ENCODE measurements around the gene RARRES2.

RARRES2 gene

DNA sequence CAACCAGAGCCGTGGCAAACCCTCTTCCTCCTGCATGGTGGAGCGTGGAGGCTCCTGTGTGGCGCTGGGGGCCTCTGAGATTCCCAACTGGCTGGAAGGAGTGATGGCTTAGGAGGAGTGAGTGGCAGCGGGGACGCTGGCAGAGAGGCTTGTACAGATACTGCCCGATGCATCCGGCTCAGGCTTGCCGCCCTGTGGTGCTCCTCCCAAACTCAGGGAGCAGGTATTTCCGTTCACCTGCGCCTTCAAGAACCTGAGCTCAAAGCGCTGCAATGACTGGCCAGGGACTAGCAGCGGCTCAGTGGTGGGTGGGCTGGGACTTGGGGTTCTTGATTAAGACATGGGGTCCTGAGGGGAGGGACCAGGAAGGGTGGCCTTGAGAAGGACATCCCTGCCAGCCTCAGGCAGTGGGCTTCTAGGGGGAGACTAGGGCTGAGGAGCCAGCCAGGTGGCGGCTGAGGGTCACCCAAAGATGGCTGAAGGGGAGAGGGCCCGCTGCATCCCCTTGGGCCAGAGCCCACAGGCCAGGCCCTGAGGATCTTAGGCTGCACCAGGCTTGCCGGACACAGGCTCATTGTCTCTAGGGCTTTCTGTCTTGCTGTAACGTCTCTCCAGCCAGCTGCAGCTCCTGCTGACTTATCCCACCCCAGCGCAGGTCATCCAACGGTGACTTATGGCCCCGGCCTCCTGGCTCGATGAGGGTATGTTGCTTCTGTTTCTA lies 40.9 kb upstream of the RARRES2 start:
- Histone ChIP-seq H3F3A (ENCODE audit: control insufficient read depth, insufficient read depth) (peaks cover 25% of the 10 kb centered on the region), H3K36me3 (ENCODE audit: control insufficient read depth, low read length) (peaks cover 15% of the 10 kb centered on the region), H3K9me2 (replicated peaks; ENCODE audit: control insufficient read depth, low read length) (no peaks in the 10 kb centered on the region), H3K27ac (ENCODE audit: low read depth, low read length) (peak overlapping the region; percentile 67), H3K27me3 (ENCODE audit: control insufficient read depth, low read length) (no peaks in the 10 kb centered on the region), H3K79me2 (ENCODE audit: control insufficient read depth, low read length) (peaks cover 54% of the 10 kb centered on the region), H3K4me2 (ENCODE audit: low read length) (peak overlapping the region; percentile 86), H3K9me3 (ENCODE audit: control insufficient read depth, insufficient read depth, low read length) (no peaks in the 10 kb centered on the region), H3K4me3 (ENCODE audit: low read length) (peak overlapping the region; percentile 72), H4K20me1 (ENCODE audit: control insufficient read depth, insufficient read depth, low read depth, low read length) (no peaks in the 10 kb centered on the region; the same call in 1 of the 2 replicates), H3K4me1 (ENCODE audit: control insufficient read depth, low read length) (peaks cover 70% of the 10 kb centered on the region)
- no peak for TF ChIP-seq EZH2phosphoT487 (IDR thresholded peaks at IDR 0.05; ENCODE audit: borderline replicate concordance, low read length)
- TF ChIP-seq, protein P1, sequence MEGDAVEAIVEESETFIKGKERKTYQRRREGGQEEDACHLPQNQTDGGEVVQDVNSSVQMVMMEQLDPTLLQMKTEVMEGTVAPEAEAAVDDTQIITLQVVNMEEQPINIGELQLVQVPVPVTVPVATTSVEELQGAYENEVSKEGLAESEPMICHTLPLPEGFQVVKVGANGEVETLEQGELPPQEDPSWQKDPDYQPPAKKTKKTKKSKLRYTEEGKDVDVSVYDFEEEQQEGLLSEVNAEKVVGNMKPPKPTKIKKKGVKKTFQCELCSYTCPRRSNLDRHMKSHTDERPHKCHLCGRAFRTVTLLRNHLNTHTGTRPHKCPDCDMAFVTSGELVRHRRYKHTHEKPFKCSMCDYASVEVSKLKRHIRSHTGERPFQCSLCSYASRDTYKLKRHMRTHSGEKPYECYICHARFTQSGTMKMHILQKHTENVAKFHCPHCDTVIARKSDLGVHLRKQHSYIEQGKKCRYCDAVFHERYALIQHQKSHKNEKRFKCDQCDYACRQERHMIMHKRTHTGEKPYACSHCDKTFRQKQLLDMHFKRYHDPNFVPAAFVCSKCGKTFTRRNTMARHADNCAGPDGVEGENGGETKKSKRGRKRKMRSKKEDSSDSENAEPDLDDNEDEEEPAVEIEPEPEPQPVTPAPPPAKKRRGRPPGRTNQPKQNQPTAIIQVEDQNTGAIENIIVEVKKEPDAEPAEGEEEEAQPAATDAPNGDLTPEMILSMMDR (IDR thresholded peaks at IDR 0.05; ENCODE audit: low read depth, low read length, poor library complexity, severe bottlenecking) = peak; percentile 13

DNA sequence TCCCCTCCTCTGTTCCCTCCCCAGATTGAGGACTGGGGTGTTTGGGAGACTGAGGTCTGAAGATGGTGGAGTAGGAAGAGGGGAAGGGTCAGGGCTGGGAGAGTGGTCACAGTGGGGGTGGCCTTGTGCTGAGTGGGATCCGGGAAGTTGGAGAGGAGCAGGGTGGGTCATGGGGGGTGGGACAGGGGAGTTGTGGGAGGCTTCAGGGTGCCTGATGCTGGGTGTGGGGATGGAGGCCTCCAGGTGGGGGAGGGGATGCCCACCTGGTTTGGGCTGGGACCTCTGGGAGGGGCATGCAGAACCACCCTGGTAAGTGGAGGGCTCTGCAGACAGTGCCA lies 40.3 kb upstream of the RARRES2 start:
- Histone ChIP-seq H4K20me1 (ENCODE audit: control insufficient read depth, insufficient read depth, low read depth, low read length) (no peaks in the 10 kb centered on the region; the same call in 1 of the 2 replicates), H3K79me2 (ENCODE audit: control insufficient read depth, low read length) (peaks cover 54% of the 10 kb centered on the region), H3K27me3 (ENCODE audit: control insufficient read depth, low read length) (no peaks in the 10 kb centered on the region), H3K9me2 (replicated peaks; ENCODE audit: control insufficient read depth, low read length) (no peaks in the 10 kb centered on the region), H3K27ac (ENCODE audit: low read depth, low read length) (peak overlapping the region; percentile 67), H3K9me3 (ENCODE audit: control insufficient read depth, insufficient read depth, low read length) (no peaks in the 10 kb centered on the region), H3K4me1 (ENCODE audit: control insufficient read depth, low read length) (peaks cover 76% of the 10 kb centered on the region), H3K4me3 (ENCODE audit: low read length) (peak overlapping the region; percentile 72), H3K36me3 (ENCODE audit: control insufficient read depth, low read length) (peaks cover 15% of the 10 kb centered on the region), H3K4me2 (ENCODE audit: low read length) (peak overlapping the region; percentile 86), H3F3A (ENCODE audit: control insufficient read depth, insufficient read depth) (peaks cover 31% of the 10 kb centered on the region)
- no peak for TF ChIP-seq EZH2phosphoT487 (IDR thresholded peaks at IDR 0.05; ENCODE audit: borderline replicate concordance, low read length)
- TF ChIP-seq, protein P1 (IDR thresholded peaks at IDR 0.05; ENCODE audit: low read depth, low read length, poor library complexity, severe bottlenecking) = no peak

DNA sequence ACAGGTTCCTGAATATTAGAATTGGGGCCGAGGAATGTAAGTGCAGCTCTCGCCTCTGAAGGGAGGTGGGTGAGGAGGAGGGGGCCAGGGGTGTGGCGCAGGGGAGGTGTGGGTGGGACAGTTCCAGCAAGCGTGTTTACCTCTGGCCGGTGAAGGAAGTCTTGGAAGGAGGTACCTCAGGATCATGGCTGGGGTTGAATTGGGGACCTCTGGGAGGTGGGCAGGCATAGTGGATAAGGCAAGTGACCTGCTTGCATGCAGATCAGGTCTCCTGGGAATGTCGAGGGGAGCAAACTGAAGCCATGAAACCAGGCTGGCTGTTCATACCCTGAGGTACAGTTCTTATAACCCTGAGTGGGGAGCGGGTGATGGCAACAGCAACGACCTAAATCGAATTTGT lies 39.7 kb upstream of the RARRES2 start:
- H3K79me2 ChIP-seq (ENCODE audit: control insufficient read depth, low read length) = peaks cover 54% of the 10 kb centered on the region
- H4K20me1 ChIP-seq (ENCODE audit: control insufficient read depth, insufficient read depth, low read depth, low read length) = no peaks in the 10 kb centered on the region; the same call in 1 of the 2 replicates
- H3K9me2 ChIP-seq (replicated peaks; ENCODE audit: control insufficient read depth, low read length) = no peaks in the 10 kb centered on the region
- no peaks in the 10 kb centered on the region for H3K9me3 ChIP-seq (ENCODE audit: control insufficient read depth, insufficient read depth, low read length)
- H3F3A ChIP-seq (ENCODE audit: control insufficient read depth, insufficient read depth) = peaks cover 37% of the 10 kb centered on the region
- H3K4me1 ChIP-seq (ENCODE audit: control insufficient read depth, low read length) = peaks cover 78% of the 10 kb centered on the region
- H3K4me3 ChIP-seq (ENCODE audit: low read length) = peak overlapping the region; percentile 79
- TF ChIP-seq, protein P1 (IDR thresholded peaks at IDR 0.05; ENCODE audit: low read depth, low read length, poor library complexity, severe bottlenecking) = no peak
- TF ChIP-seq EZH2phosphoT487 (IDR thresholded peaks at IDR 0.05; ENCODE audit: borderline replicate concordance, low read length) = no peak
- H3K27me3 ChIP-seq (ENCODE audit: control insufficient read depth, low read length) = no peaks in the 10 kb centered on the region
- H3K27ac ChIP-seq (ENCODE audit: low read depth, low read length) = peak overlapping the region; percentile 81
- H3K36me3 ChIP-seq (ENCODE audit: control insufficient read depth, low read length) = peaks cover 13% of the 10 kb centered on the region
- peak overlapping the region; percentile 86 for H3K4me2 ChIP-seq (ENCODE audit: low read length)

All from DOHH2 (cell line).